Measurements from ENCODE around the gene DNAH17. TPM values are rescaled to one million over a fixed set of nuclear protein-coding genes. Genes with fewer than 3 reads are reported as not detected.

DNAH17 gene
- total and polyA plus RNA-seq, 4 experiments from 2014 or later: 0.49 to 1.0 (median 0.78) TPM; not detected in 1

- H3K36me3 Mint-ChIP-seq: no peaks in the 10 kb centered on the region
- H3K9me3 Mint-ChIP-seq: no peaks in the 10 kb centered on the region
- no peak for DNase-seq
- Histone ChIP-seq H3K4me1 (ENCODE audit: insufficient read depth, low read length) (no peaks in the 10 kb centered on the region), H3K9me3 (ENCODE audit: control insufficient read depth in 1 of 2, low read length in 2 of 2) (no peaks in the 10 kb centered on the region), H3K4me3 (ENCODE audit: low read length in 2 of 2) (no peak overlapping the region), H3K27me3 (ENCODE audit: insufficient read depth, low read length) (no peaks in the 10 kb centered on the region), H3K27ac (ENCODE audit: low read depth, low read length) (no peak overlapping the region), H3K36me3 (ENCODE audit: insufficient read depth, low read length) (no peaks in the 10 kb centered on the region)
- ChIA-PET POLR2A (ENCODE audit: partially characterized antibody) (no interaction called here), CTCF (ENCODE audit: partially characterized antibody) (no interaction called here)
- intact Hi-C loops (cut with micrococcal nuclease): no loop called here
- no peak overlapping the region for H3K27ac Mint-ChIP-seq
- H3K4me3 Mint-ChIP-seq: no peak overlapping the region
- no peaks in the 10 kb centered on the region for H3K4me1 Mint-ChIP-seq
- H3K27me3 Mint-ChIP-seq: peaks cover 3 to 7% of the 10 kb centered on the region in 2 donors
Measured at GRCh38 chr17:78571329-78571728, 5.9 kb downstream of the DNAH17 start.

DNA sequence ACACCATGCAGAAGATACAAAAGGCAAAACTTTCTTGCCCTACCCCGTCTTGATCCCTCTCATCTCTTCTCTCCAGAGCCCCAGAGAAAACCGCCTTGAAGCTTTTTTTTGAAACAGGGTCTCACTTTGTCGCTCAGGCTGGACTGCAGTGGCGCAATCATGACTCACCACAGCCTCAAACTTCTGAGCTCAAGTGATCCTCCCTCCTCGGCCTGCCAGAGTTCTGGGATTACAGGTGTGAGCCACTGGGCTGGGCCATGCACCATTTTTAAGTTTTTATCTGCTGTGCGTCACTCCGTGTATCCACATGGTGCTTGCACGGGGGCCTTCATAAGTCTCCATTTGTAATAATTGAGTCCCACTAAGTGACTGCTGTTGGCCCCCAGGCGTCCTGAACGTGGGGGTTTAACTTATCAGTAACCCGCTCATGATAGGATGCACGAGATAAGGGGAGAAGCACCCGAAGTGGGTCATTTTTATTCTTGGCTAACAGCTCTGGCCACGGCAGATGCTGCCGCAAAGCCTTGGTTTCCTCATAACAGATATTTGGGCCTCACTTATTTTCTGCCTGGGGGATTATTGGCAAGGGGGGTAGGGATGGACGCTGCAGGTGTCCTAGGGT lies 8.6 kb downstream of the DNAH17 start:
- H3K27me3 Mint-ChIP-seq: peaks cover 5 to 7% of the 10 kb centered on the region in 2 donors
- Histone ChIP-seq H3K9me3 (ENCODE audit: control insufficient read depth in 1 of 2, low read length in 2 of 2) (no peaks in the 10 kb centered on the region), H3K36me3 (ENCODE audit: insufficient read depth, low read length) (no peaks in the 10 kb centered on the region), H3K27me3 (ENCODE audit: insufficient read depth, low read length) (no peaks in the 10 kb centered on the region), H3K27ac (ENCODE audit: low read depth, low read length) (no peak overlapping the region), H3K4me3 (ENCODE audit: low read length in 2 of 2) (no peak overlapping the region), H3K4me1 (ENCODE audit: insufficient read depth, low read length) (no peaks in the 10 kb centered on the region)
- ChIA-PET CTCF (ENCODE audit: partially characterized antibody) (interaction anchor here (1.4 kb wide), 1 partner anchor 12 kb away, joined by 3 read pairs; no protein-coding TSS in a partner anchor), POLR2A (ENCODE audit: partially characterized antibody) (no interaction called here)
- no peak overlapping the region for H3K27ac Mint-ChIP-seq
- H3K4me3 Mint-ChIP-seq: no peak overlapping the region
- H3K9me3 Mint-ChIP-seq: no peaks in the 10 kb centered on the region
- no peaks in the 10 kb centered on the region for H3K4me1 Mint-ChIP-seq
- intact Hi-C loops (cut with micrococcal nuclease): no loop called here
- H3K36me3 Mint-ChIP-seq: no peaks in the 10 kb centered on the region
- DNase-seq: no peak

GRCh38 chr17:78567991-78568390 lies 9.2 kb downstream of the DNAH17 start:
- CTCF ChIA-PET (ENCODE audit: partially characterized antibody): no interaction called here
- POLR2A ChIA-PET (ENCODE audit: partially characterized antibody): no interaction called here
- Mint-ChIP-seq H3K9me3 (no peaks in the 10 kb centered on the region), H3K27me3 (peaks cover 5 to 7% of the 10 kb centered on the region in 2 donors), H3K4me3 (no peak overlapping the region), H3K36me3 (no peaks in the 10 kb centered on the region), H3K27ac (no peak overlapping the region), H3K4me1 (no peaks in the 10 kb centered on the region)
- Histone ChIP-seq H3K9me3 (ENCODE audit: control insufficient read depth in 1 of 2, low read length in 2 of 2) (no peaks in the 10 kb centered on the region), H3K4me3 (ENCODE audit: low read length in 2 of 2) (no peak overlapping the region), H3K27ac (ENCODE audit: low read depth, low read length) (no peak overlapping the region), H3K27me3 (ENCODE audit: insufficient read depth, low read length) (no peaks in the 10 kb centered on the region), H3K36me3 (ENCODE audit: insufficient read depth, low read length) (no peaks in the 10 kb centered on the region), H3K4me1 (ENCODE audit: insufficient read depth, low read length) (no peaks in the 10 kb centered on the region)
- intact Hi-C loops (cut with micrococcal nuclease): no loop called here
- no peak for DNase-seq

DNA sequence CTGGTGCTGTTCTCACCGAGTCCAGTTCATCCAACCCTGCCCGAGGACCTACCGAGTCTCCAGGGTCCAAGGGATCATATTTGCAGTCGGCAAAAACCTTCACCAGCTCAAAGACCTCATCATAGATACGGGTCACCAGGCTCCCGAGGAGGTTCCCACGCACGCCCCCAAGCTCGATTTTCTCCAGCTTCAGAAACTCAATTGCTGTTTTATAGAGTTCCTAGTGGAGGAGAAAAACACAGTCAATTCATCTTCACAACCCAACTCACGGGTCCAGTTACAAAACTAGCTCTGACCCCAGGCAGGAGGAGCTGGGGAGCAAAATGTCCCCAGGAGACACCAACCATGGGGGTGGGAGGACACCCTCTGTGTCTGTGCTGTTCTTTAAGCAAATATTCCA lies 10.2 kb downstream of the DNAH17 start:
- no peak overlapping the region for H3K27ac Mint-ChIP-seq
- H3K4me1 ChIP-seq (ENCODE audit: insufficient read depth, low read length): no peaks in the 10 kb centered on the region
- intact Hi-C loops (cut with micrococcal nuclease): no loop called here
- H3K27me3 Mint-ChIP-seq: peaks cover 7% of the 10 kb centered on the region in 2 donors
- no peaks in the 10 kb centered on the region for H3K36me3 Mint-ChIP-seq
- ChIA-PET CTCF (ENCODE audit: partially characterized antibody) (no interaction called here), POLR2A (ENCODE audit: partially characterized antibody) (no interaction called here)
- no peak overlapping the region for H3K4me3 ChIP-seq (ENCODE audit: low read length in 2 of 2)
- H3K9me3 Mint-ChIP-seq: no peaks in the 10 kb centered on the region
- no peaks in the 10 kb centered on the region for H3K9me3 ChIP-seq (ENCODE audit: control insufficient read depth in 1 of 2, low read length in 2 of 2)
- H3K27ac ChIP-seq (ENCODE audit: low read depth, low read length): no peak overlapping the region
- DNase-seq: no peak
- no peaks in the 10 kb centered on the region for H3K4me1 Mint-ChIP-seq
- H3K27me3 ChIP-seq (ENCODE audit: insufficient read depth, low read length): no peaks in the 10 kb centered on the region
- no peak overlapping the region for H3K4me3 Mint-ChIP-seq
- no peaks in the 10 kb centered on the region for H3K36me3 ChIP-seq (ENCODE audit: insufficient read depth, low read length)

DNA sequence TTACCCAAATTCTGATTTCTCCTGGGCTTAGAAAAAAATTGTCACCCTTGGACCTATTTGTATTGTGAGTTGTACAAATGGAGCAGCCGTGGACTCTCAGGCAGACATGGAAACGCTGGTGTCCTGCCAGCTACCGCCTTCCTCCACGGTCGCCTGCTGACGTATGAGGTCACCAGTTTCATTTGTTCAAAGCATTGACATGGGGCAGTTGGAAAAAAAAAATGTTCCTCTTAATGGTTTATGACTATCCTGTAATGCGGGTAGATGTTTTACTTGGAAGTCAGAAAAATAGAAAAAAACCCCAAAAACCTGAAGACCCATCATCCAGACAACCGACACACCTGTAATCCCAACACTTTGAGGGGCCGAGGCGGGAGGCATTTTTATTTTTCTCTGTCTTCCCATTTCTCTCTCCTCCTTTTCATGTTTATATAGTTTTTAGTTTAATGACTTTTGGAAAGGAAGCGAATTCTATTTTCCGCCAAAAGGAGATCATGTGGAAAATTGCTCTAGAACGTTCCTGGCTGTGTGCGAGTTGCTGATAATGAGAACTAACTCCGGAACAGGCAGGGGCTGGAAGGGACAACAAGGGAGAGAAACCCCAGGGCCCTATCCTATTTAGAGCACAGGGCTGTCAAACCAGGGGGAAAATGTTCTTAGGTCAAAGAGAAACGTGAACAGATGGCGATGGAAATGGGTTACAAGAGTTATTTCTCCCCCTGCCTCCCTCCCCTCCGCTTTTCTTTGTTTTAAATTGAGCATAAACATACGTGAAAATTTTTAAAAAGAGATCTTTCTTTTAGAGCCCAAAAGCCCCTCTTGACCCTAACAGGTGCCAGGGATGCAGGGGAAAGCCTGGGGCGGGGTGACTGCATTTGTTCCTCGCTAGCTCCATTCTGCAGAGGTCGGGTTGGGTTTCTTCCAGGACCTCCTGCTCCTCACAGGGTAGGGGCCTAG lies 13.7 kb downstream of the DNAH17 start:
- no peaks in the 10 kb centered on the region for H3K9me3 Mint-ChIP-seq
- no peaks in the 10 kb centered on the region for H3K4me1 Mint-ChIP-seq
- Histone ChIP-seq H3K9me3 (ENCODE audit: control insufficient read depth in 1 of 2, low read length in 2 of 2) (no peaks in the 10 kb centered on the region), H3K27me3 (ENCODE audit: insufficient read depth, low read length) (no peaks in the 10 kb centered on the region), H3K4me1 (ENCODE audit: insufficient read depth, low read length) (no peaks in the 10 kb centered on the region), H3K36me3 (ENCODE audit: insufficient read depth, low read length) (no peaks in the 10 kb centered on the region), H3K27ac (ENCODE audit: low read depth, low read length) (no peak overlapping the region), H3K4me3 (ENCODE audit: low read length in 2 of 2) (no peak overlapping the region)
- CTCF ChIA-PET (ENCODE audit: partially characterized antibody): no interaction called here
- no peak for DNase-seq
- peaks cover 0 to 8% of the 10 kb centered on the region in 2 donors for H3K27me3 Mint-ChIP-seq
- POLR2A ChIA-PET (ENCODE audit: partially characterized antibody): no interaction called here
- H3K4me3 Mint-ChIP-seq: no peak overlapping the region
- H3K27ac Mint-ChIP-seq: no peak overlapping the region
- intact Hi-C loops (cut with micrococcal nuclease): no loop called here
- no peaks in the 10 kb centered on the region for H3K36me3 Mint-ChIP-seq

GRCh38 chr17:78562734-78563133 lies 14.5 kb downstream of the DNAH17 start:
- ChIA-PET POLR2A (ENCODE audit: partially characterized antibody) (no interaction called here), CTCF (ENCODE audit: partially characterized antibody) (no interaction called here)
- no peak overlapping the region for H3K4me3 ChIP-seq (ENCODE audit: low read length in 2 of 2)
- Mint-ChIP-seq H3K36me3 (no peaks in the 10 kb centered on the region), H3K4me1 (no peaks in the 10 kb centered on the region), H3K27me3 (peaks cover 0 to 8% of the 10 kb centered on the region in 2 donors), H3K9me3 (no peaks in the 10 kb centered on the region), H3K27ac (peak overlapping the region in 1 of 7 donors; percentile 36), H3K4me3 (no peak overlapping the region)
- no peaks in the 10 kb centered on the region for H3K36me3 ChIP-seq (ENCODE audit: insufficient read depth, low read length)
- DNase-seq: no peak
- H3K27me3 ChIP-seq (ENCODE audit: insufficient read depth, low read length): no peaks in the 10 kb centered on the region
- no peaks in the 10 kb centered on the region for H3K4me1 ChIP-seq (ENCODE audit: insufficient read depth, low read length)
- H3K27ac ChIP-seq (ENCODE audit: low read depth, low read length): no peak overlapping the region
- no peaks in the 10 kb centered on the region for H3K9me3 ChIP-seq (ENCODE audit: control insufficient read depth in 1 of 2, low read length in 2 of 2)
- intact Hi-C loops (cut with micrococcal nuclease): no loop called here

DNA sequence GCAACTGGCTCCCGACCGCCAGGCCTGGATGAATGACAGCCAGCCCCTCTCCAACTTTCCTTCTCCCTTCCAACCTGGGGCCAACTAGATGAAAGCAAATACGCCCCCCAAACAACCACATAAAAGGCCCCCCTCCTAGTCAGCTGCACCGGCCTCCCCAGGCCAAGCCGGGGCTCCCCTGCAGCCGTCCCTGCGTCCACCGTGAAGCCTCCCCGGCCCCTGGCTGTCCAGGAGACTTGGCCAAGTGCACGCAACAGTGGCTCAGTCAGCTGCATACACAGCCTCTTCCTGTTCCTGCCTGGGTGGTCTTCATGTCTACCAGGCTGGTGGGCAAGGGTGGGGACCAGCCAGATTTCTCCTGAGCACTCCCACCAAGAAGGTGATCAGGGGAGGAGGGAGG lies 16.0 kb downstream of the DNAH17 start:
- no peaks in the 10 kb centered on the region for H3K36me3 ChIP-seq (ENCODE audit: insufficient read depth, low read length)
- no peak for DNase-seq
- no peak overlapping the region for H3K4me3 ChIP-seq (ENCODE audit: low read length in 2 of 2)
- intact Hi-C loops (cut with micrococcal nuclease): no loop called here
- no peaks in the 10 kb centered on the region for H3K9me3 ChIP-seq (ENCODE audit: control insufficient read depth in 1 of 2, low read length in 2 of 2)
- Mint-ChIP-seq H3K36me3 (no peaks in the 10 kb centered on the region), H3K9me3 (no peaks in the 10 kb centered on the region), H3K27me3 (peaks cover 0 to 6% of the 10 kb centered on the region in 2 donors), H3K4me1 (no peaks in the 10 kb centered on the region), H3K27ac (no peak overlapping the region), H3K4me3 (no peak overlapping the region)
- no peaks in the 10 kb centered on the region for H3K4me1 ChIP-seq (ENCODE audit: insufficient read depth, low read length)
- H3K27me3 ChIP-seq (ENCODE audit: insufficient read depth, low read length): no peaks in the 10 kb centered on the region
- ChIA-PET POLR2A (ENCODE audit: partially characterized antibody) (no interaction called here), CTCF (ENCODE audit: partially characterized antibody) (no interaction called here)
- H3K27ac ChIP-seq (ENCODE audit: low read depth, low read length): no peak overlapping the region
